GM13976 (cell line): Measurements from ENCODE around the gene EPS8L3.

ENCODE experiments used
- DNase-seq: peaks from one replicate; pipeline ENCODE4 v3.0.0; 2012; ENCODE audit warnings: low spot score
- CTCF ChIP-seq: IDR thresholded peaks from 2 replicates; pipeline ENCODE4 v1.5.1; 2012; ENCODE audit warnings: borderline replicate concordance, mild to moderate bottlenecking; ENCODE audit not compliant: insufficient read depth; ENCODE audit errors: extremely low read depth, missing control alignments, control extremely low read depth
- in situ Hi-C: fragments of 300-500 bp; cut with MboI; formaldehyde crosslinking; loops from one replicate; pipeline ENCODE4 v1.12.0; 2022; ENCODE audit warnings: low sequenced_read_pairs, mixed read lengths, inconsistent platforms; ENCODE audit not compliant: unreplicated experiment

The EPS8L3 gene

DNA sequence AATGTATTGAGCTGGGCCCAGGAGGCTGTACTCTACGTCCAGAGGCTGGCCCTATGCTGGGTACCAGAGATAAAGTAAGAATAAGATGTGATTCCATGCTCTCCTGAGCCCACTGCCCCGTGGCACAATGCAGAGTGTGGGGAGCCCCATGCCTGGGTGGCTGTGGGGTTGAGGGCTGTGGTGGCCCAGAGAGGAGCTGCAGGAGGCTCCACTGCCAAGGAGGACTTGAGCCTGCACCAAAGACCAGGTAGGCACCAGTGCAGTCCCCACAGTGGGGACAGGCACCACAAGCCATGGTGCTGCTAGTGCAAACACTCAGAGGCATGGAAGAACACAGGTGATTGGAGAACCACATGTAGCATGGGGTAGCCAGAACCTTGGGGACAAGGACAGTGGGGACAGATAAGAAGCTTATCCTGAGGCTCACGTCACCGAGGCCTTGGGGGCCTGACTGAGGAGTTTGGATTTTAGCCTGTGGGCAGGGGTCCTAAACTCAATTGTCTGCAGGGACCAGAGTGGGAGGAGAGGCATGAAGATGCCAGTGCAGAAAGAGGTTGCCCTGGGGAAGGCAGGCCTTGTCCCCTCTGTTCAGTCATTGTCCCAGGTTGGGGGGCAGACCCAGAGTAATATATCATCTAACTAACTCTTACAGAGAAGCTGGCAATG lies 21.9 kb upstream of the EPS8L3 start:
- no peak for TF ChIP-seq CTCF
- in situ Hi-C loops = no loop called here
- DNase-seq = no peak

GRCh38 chr1:109784551-109785252 lies 21.0 kb upstream of the EPS8L3 start:
- DNase-seq = no peak
- no peak for TF ChIP-seq CTCF
- in situ Hi-C loops = no loop called here

DNA sequence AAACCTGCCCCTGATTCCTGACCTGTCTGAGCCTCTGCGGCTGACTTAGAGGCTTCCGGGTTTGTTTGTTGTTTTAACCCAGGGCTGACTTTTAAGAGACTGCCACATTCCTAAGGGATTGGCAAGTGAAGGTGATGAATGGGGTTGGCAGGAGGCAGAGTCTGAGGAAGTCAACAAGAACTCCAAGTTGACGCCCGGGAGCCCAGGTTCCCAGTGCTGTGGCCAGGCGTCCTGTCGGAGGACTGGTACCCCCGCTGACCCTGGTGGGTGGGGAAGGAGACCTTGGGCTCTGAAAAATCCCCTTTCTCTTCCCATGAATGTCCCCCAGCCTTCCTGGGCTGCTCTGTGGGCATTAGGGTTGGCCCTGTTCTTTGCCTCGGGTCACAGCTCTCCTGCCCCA lies 19.7 kb upstream of the EPS8L3 start:
- TF ChIP-seq CTCF = no peak
- no peak for DNase-seq
- in situ Hi-C loops = no loop called here

- TF ChIP-seq CTCF = no peak
- in situ Hi-C loops = no loop called here
- DNase-seq = no peak
Measured at GRCh38 chr1:109782927-109783326, 19.2 kb upstream of the EPS8L3 start.

DNA sequence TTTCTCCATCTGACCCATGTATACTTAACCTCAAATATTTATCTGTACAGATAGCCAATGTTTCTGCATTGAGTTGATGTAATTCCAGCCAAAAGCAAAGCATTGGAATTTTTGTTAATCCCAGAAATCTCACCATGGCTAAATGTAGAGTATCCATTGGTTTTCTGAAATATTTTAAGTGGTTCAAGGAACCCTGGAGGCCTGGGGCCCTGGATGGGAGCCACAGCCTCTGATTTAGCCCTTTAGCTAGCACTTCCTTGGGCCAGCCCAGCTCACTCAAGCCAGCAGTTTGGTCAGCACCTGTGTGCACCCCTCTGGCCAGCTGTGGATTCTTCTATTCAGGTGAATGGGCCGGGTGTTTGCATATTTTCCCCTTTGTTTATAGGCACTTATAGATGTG lies 18.8 kb upstream of the EPS8L3 start:
- TF ChIP-seq CTCF = no peak

DNA sequence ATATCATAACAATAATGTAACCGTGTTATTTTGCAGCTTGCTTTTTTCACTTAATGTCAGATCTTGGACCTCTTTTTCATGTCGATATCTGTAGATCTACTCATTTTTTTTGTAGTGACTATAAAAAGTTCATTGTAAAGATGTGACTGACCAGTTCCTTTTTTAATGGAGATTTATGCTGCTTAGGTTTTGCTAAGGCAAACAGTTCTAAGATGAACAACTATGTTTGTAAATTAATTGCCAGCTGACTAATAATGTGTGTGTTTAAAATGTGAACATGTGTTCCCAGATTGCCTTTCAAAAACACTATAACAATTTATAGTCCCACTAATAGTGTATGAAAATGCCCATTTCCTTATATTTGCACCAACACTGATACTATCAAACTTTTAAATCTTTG lies 18.1 kb upstream of the EPS8L3 start:
- in situ Hi-C loops = no loop called here
- TF ChIP-seq CTCF = no peak
- DNase-seq = no peak

More for the DNA sequence above, 18.8 kb upstream of the EPS8L3 start:
- in situ Hi-C loops = no loop called here
- no peak for DNase-seq
